A673 (cell line): ENCODE measurements around the gene ANO2. TPM values are rescaled to one million over a fixed set of nuclear protein-coding genes. Genes with fewer than 3 reads are reported as not detected.

ENCODE experiments used
- BruUV-seq: library from RNA; stranded (reverse); fragments of 400-500 nt; replicated peaks from 2 replicates; lab custom pipeline; 2021; lab: Mats Ljungman, UMichigan
- CTCF ChIA-PET: fragments of 300-600 bp; sonication (Branson Sonifier 250); formaldehyde crosslinking; loops from one replicate; lab custom pipeline; 2022; ENCODE audit warnings: antibody characterized with exemption; lab: Charles Lee
- POLR2A ChIA-PET: fragments of 300-600 bp; sonication (Branson Sonifier 250); formaldehyde crosslinking; loops from one replicate; lab custom pipeline; 2022; ENCODE audit warnings: antibody characterized with exemption; ENCODE audit not compliant: low non-redundant PET; lab: Charles Lee
- DNase-seq: peaks from one replicate; pipeline ENCODE4 v3.0.0-alpha.2; 2015; ENCODE audit warnings: low spot score
- H3K27ac ChIP-seq: fragments of 200-600 bp; sonication (generic); 2 replicates; pipeline ENCODE4 v1.5.1; 2016; ENCODE audit warnings: mixed run types, low read depth, mild to moderate bottlenecking, mixed read lengths, antibody characterized with exemption, low read length; ENCODE audit not compliant: poor library complexity, severe bottlenecking
- H3K27me3 ChIP-seq: fragments of 200-600 bp; sonication (generic); replicated peaks from 2 replicates; pipeline ENCODE4 v1.6.1; 2017; ENCODE audit warnings: mixed run types, low read depth, mild to moderate bottlenecking, mixed read lengths, antibody characterized with exemption, low read length; ENCODE audit not compliant: insufficient read depth, poor library complexity
- H3K36me3 ChIP-seq: fragments of 200-600 bp; sonication (generic); 2 replicates; pipeline ENCODE4 v1.6.1; 2016; ENCODE audit warnings: mixed run types, mild to moderate bottlenecking, mixed read lengths, antibody characterized with exemption, low read length; ENCODE audit not compliant: insufficient read depth, poor library complexity, severe bottlenecking
- H3K4me1 ChIP-seq: fragments of 200-600 bp; sonication (generic); 2 replicates; pipeline ENCODE4 v1.6.1; 2017; ENCODE audit warnings: mixed run types, mild to moderate bottlenecking, mixed read lengths, antibody characterized with exemption, low read length; ENCODE audit not compliant: insufficient read depth, poor library complexity, severe bottlenecking
- H3K4me3 ChIP-seq: fragments of 200-600 bp; sonication (generic); 2 replicates; pipeline ENCODE4 v1.5.1; 2016; ENCODE audit warnings: low read depth, mixed run types, mild to moderate bottlenecking, mixed read lengths, low read length; ENCODE audit not compliant: poor library complexity, severe bottlenecking
- H3K9me3 ChIP-seq: fragments of 200-600 bp; sonication (generic); 2 replicates; pipeline ENCODE4 v1.6.1; 2016; ENCODE audit warnings: mixed run types, low read depth, mild to moderate bottlenecking, mixed read lengths, antibody characterized with exemption, low read length; ENCODE audit not compliant: poor library complexity, severe bottlenecking
- CTCF ChIP-seq: fragments of 300-800, 200-600 bp; sonication (generic); conservative IDR thresholded peaks from 2 replicates; pipeline ENCODE4 v1.5.1; 2017; ENCODE audit warnings: low read depth, mild to moderate bottlenecking, antibody characterized with exemption, low read length, moderate library complexity, mixed read lengths
- EZH2 ChIP-seq: fragments of 200-600 bp; sonication (generic); IDR thresholded peaks from 2 replicates; pipeline ENCODE4 v1.6.1; 2017; ENCODE audit warnings: borderline replicate concordance, low read depth, mild to moderate bottlenecking, mixed read lengths, antibody characterized with exemption, low read length; ENCODE audit not compliant: poor library complexity, severe bottlenecking
- intact Hi-C: fragments of 100-400 bp; cut with micrococcal nuclease; formaldehyde crosslinking; loops from one replicate; pipeline ENCODE4 v1.10.0; 2022; ENCODE audit not compliant: unreplicated experiment
- total RNA-seq: library from RNA; stranded (reverse); gene quantifications from 2 replicates; pipeline ENCODE4 v1.2.3, GENCODE V29; 2021

Gene ANO2
- total RNA-seq, 1 experiment from 2014 or later = not detected

- H3K4me1 ChIP-seq = no peaks in the 10 kb centered on the region
- H3K36me3 ChIP-seq = no peaks in the 10 kb centered on the region
- BruUV-seq = no TSS peak
- H3K27ac ChIP-seq = no peak overlapping the region
- ChIA-PET POLR2A (no interaction called here), CTCF (no interaction called here)
- intact Hi-C loops = no loop called here
- H3K9me3 ChIP-seq = no peaks in the 10 kb centered on the region
- no peaks in the 10 kb centered on the region for H3K27me3 ChIP-seq
- no peak for TF ChIP-seq EZH2
- TF ChIP-seq CTCF = no peak
- no peak overlapping the region for H3K4me3 ChIP-seq
- DNase-seq = no peak
These were observed 222.0 kb downstream of the ANO2 start for GRCh38 chr12:5723071-5723470.

GRCh38 chr12:5720381-5721005 is 224.6 kb downstream of the ANO2 start:
- no peak for DNase-seq
- H3K4me3 ChIP-seq = no peak overlapping the region
- no peaks in the 10 kb centered on the region for H3K4me1 ChIP-seq
- BruUV-seq = no TSS peak
- ChIA-PET POLR2A (no interaction called here), CTCF (no interaction called here)
- no peak overlapping the region for H3K27ac ChIP-seq
- intact Hi-C loops = no loop called here
- H3K27me3 ChIP-seq = no peaks in the 10 kb centered on the region
- no peaks in the 10 kb centered on the region for H3K9me3 ChIP-seq
- no peaks in the 10 kb centered on the region for H3K36me3 ChIP-seq
- TF ChIP-seq CTCF (no peak), EZH2 (no peak)

- CTCF ChIA-PET = no interaction called here
- POLR2A ChIA-PET = no interaction called here
- BruUV-seq = no TSS peak
- H3K27me3 ChIP-seq = no peaks in the 10 kb centered on the region
- H3K4me1 ChIP-seq = no peaks in the 10 kb centered on the region
- intact Hi-C loops = no loop called here
- no peaks in the 10 kb centered on the region for H3K36me3 ChIP-seq
- no peak for DNase-seq
- no peak overlapping the region for H3K4me3 ChIP-seq
- H3K9me3 ChIP-seq = no peaks in the 10 kb centered on the region
- no peak overlapping the region for H3K27ac ChIP-seq
- TF ChIP-seq EZH2 (no peak), CTCF (no peak)
These were observed 226.4 kb downstream of the ANO2 start for GRCh38 chr12:5718680-5719079.
